Activated CD4-positive, alpha-beta T cell treated with anti-CD3 and anti-CD28 coated beads, Interleukin-2, amount 50 U/mL, for 4 hours (primary cell): Measurements from ENCODE around the gene TBC1D23.
"Not testable (repeated sequence)": the region's sequence is repeated elsewhere in the genome, so short reads cannot be mapped to it uniquely, and the experiment has no call there.

ENCODE experiments used
- DNase-seq, 2 experiments: peaks; one replicate each; pipeline ENCODE4 v3.0.0-alpha.2; 2020

Gene TBC1D23

DNA sequence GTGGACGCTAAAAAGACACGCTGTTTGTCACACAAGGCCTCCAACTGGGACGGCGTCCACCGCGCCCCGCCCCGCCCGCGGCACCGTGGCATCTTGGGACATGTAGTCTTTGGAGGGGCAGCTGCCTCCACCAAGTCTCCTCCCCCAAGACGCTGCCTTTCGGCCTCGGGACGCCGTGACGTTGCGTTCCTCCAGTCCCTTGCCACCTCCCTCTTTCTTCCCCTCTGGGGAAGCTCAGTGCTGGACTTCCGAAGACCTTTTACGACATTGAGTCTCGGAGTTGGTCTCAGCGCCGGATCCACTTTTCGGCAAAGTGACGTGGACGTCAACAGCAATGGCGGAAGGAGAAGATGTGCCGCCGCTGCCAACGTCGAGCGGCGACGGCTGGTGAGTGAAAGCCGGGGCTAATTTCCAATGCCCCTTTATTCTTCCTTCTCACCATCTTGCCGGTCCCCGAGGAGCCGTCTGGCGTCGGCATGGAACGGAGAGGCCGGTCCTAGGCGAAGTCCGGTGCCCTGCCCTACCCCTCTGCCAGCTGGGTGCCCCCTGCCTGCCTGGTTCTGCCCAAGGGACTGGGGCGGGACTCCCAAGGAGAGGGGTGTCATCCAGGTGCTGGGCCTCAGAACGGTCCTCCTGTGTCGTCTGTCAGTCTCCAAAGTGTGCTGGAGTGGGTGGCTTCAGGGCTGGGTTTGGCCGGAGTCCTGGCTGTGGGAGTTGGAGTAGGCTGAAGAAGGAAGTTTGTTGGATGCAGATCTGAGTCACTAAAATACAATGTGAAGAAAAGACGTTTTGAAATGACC, at the start of gene TBC1D23:
Gene TBC1D23, plus strand, starts transcription at position 308 of the 800 bp plus-strand sequence. Its CDS starts 27 bp downstream, at position 335.
- peak; percentile 96 to 97 for DNase-seq

- DNase-seq, result no peak
Measured at GRCh38 chr3:100213891-100214573, 46.8 kb upstream of the TBC1D23 start.

DNA sequence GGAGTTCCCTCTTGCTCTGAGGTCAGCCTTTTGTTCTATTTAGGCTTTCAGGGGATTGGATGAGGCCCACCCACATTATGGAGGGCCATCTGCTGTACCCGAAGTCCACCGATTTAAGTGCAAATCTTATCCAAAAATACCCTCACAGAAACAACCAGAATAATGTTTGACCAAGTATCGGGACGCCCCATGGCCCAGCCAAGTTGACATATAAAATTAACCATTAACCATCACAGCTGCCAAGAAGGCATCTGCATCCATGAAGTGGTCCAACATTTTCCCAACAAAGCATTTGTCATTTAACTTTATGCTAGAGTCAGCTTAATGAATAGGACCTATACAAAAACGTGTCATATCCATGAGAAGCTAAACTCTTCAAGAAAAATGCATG, 46.2 kb upstream of the TBC1D23 start:
- no peak for DNase-seq

- DNase-seq, result no peak
Measured at GRCh38 chr3:100216713-100217112, 44.1 kb upstream of the TBC1D23 start.

DNA sequence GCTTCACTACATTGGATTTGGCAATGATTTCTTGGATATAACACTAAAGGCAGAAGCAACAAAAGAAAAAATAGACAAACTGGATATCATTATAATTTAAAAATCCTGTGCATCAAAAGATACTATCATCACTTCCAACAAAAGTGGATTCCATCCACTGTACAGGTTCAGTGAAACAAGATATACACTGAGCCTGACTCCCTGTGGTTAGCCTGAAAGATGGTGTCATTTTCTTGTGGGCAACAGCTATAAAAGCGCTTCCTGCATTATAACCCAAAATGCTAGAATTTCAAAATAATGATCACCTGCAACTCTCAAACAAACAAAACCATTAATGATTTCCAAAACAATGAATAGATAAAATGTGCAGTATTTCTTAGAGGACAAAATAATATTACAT, 39.6 kb upstream of the TBC1D23 start:
- DNase-seq, result no peak

DNA sequence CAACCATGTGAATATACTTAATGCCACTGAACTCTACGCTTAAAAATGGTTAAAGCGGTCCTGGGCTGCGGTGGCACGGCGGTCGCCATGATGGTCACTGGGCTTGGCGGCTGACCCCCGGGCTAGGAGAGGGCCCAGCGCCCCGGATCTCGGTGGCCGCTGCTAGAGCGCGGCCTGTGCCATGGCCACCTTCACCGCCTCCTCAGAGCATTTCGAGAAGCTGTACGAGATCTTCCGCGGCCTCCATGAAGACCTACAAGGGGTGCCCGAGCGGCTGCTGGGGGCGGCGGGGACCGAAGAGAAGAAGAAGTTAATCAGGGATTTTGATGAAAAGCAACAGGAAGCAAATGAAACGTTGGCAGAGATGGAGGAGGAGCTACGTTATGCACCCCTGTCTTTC, 35.6 kb upstream of the TBC1D23 start:
- DNase-seq, result no peak

- DNase-seq, result no peak
Measured at GRCh38 chr3:100225883-100226282, 34.9 kb upstream of the TBC1D23 start.

DNA sequence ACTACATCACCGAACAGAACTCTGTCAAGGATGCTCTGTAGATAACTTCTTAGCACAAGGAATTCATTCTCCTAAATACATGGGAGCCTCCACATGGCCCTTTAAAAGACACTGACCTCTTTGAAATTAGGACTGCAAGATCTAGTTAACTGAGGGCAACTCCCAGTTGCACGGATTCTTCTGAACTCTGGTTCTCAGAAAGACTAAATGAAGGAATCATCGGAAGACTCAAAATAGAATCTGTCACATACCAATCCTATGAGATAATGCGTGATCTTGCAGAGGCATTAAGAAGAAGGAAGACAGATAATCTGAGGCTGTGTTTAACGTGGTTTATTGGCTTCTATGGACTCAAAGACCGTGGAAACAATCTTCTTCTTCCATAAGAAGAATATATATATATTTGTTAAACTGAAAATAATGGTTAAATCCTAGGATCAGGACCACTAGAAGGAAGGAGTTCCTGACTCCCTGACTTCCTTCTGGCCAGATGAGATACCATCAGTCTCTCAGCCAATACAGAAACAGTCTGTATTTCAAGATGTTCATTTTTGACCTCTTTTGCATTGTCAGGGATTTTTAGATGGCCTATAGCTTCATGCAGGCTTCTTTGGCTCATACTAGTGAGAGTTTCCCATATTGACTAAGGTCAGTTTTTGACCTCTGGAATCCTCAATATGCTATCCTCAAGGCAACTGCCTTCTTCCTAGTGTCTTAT, 33.9 kb upstream of the TBC1D23 start:
- DNase-seq, result no peak

GRCh38 chr3:100227511-100227921, 33.3 kb upstream of the TBC1D23 start:
- DNase-seq, result no peak

DNA sequence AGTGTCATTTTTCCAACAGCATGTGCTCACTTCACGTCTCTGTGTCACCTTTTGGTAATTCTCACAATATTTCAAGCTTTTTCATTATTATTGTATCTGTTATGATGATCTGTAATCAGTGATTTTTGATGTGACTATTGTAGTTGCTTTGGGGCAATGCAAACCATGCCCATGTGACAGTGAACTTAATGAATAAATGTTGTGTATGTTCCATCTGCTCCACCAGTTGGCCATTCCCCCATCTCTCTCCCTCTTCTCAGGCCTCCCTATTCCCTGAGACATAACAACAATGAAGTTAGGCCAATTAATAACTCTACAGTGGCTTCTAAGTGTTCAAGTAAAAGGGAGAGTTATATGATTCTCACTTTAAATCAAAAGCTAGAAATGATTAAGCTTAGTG, 32.5 kb upstream of the TBC1D23 start:
- no peak for DNase-seq

- not testable (repeated sequence) for DNase-seq
Measured at GRCh38 chr3:100229188-100229587, 31.6 kb upstream of the TBC1D23 start.

DNA sequence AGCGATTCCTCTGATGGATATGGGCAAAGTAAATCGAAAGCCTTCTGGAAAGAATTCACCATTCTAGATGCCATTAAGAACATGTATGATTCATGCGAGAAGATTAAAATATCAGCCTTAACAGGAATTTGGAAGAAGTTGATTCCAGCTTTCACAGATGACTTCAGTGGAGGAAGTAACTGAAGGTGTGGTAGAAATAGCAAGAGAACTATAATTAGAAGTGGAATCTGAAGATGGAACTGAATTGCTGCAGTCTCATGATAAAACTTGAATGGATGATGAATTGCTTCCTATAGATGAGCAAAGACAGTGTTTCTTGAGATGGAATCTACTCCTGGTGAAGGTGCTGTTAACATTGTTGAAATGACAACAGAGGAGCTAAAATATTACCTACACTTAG, 30.1 kb upstream of the TBC1D23 start:
- no peak for DNase-seq

DNA sequence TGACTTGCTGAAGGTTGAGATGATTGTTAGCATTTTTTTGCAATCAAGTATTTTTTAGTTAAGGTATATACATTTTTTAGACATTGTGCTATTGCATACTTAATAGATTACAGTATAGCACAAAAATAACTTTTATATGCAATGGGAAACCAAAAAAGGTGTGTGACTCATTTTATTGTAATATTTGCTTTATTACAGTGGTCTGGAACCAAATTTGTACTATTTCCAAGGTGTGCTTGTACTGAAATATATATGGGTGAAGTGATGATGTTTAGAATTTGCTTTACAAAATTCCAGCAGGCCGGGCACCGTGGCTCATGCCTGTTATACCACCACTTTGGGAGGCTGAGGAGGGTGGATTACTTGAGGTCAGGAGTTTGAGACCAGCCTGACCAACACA, 29.1 kb upstream of the TBC1D23 start:
- DNase-seq, result no peak

GRCh38 chr3:100234364-100234763, 26.4 kb upstream of the TBC1D23 start:
- DNase-seq, result no peak

GRCh38 chr3:100238599-100238998, 22.2 kb upstream of the TBC1D23 start:
- no peak for DNase-seq

- not testable (repeated sequence) for DNase-seq
Measured at GRCh38 chr3:100242471-100242870, 18.3 kb upstream of the TBC1D23 start.

DNA sequence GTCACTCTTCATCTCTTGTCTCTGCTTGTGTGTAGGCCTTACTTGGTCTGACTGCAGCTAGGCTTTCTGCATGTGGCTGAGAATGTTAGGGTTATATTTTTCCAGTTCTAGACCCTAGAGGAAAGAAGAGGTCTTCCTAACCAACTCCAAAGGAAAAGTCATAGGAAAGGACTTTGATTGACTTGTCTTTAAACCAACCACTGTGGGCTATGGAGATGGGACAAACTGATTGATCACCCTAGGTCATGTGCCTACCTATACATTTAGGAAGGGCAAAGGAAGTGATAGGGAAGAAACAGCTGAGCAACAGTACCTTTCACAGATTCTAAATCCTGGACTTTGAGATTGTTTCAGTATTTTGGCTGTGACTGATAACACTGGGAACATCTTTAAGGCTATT, 16.5 kb upstream of the TBC1D23 start:
- no peak for DNase-seq

- no peak for DNase-seq
Measured at GRCh38 chr3:100245136-100245535, 15.7 kb upstream of the TBC1D23 start.

DNA sequence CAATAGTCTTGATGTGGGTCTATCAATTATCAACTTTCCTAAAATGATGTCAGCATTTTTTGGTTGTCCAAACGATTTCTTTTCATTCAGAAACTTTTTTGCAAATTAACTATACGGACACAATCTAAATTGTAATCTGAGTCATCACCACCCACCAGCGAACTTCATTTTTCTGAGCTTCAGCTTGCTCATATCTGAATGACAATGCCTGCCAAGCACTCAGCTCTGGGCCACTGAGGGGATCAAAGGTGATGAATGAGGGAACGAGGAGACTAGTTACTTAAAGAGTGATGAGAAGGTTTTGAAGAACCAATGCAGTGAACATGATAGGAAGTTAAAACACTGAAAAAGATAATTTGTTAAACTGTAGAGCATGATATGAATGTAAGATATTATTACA, 14.9 kb upstream of the TBC1D23 start:
- no peak for DNase-seq

- no peak for DNase-seq
Measured at GRCh38 chr3:100246999-100247398, 13.8 kb upstream of the TBC1D23 start.

DNA sequence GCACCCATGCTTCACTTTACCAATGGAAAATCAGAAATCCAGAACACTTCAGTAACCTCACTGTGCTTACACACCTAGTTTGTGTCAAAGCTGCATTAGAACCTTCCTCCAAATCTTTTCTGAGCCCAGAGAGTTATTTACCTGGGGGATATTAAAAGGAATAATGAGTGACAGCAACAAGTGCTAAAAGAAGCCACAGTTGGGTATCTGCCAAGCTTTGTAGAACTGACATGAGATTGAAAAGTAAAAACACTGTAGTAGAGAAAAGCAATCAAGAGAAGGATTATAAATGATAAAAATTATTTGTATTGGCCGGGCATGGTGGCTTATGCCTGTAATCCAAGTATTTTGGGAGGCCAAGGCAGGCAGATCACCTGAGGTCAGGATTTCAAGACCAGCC, 8.8 kb upstream of the TBC1D23 start:
- DNase-seq, result no peak

DNA sequence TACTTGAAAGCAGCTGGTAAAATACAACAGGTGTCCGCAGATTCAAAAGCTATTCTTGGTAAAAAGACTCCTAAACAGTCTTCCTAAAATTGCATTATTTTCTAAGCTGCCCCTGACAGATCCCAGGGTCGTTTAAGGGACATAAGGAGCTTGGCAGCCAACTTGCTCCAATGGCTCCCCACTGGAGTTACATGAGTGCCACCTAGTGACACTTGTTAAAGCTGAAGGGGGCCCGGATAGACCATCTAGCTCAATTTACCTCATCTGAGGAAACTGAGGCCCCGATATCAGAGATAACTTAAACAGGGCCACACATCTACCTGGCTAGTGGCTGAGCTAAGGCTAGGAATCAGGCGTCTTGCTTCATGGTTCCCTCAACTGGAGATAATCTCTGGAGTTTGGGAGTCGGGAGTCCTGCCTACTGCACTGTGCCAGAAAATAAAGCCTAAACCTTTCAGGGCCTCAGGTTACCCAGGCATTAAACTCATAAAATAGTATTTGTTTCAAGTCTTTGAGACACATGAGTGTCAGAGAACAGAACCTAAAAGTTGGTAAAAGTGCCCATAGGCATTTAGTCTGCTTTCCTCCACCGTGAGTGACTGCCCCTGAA, 6.5 kb upstream of the TBC1D23 start:
- no peak for DNase-seq

GRCh38 chr3:100256731-100257151, 4.1 kb upstream of the TBC1D23 start:
- DNase-seq, result no peak
